ENCODE measurements around the gene COL26A1.

The COL26A1 gene

DNA sequence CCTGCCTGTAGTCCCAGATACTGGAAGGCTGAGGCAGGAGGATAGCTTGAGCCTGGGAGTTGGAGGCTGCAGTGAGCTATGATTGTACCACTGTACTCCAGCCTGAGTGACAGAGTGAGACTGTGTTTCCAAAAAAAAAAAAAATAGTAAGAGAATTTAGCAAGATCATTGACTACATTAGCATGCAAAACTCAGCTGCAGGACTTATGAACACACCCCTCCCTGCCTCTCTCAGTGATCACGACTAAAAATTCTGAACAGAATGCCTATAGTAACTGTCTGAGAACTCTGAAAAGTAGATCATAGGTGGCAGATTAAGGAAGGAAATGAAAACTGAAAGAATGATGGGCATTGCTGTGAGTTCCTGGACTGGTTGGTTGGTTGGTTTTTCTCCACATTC is 215.9 kb downstream of the COL26A1 start:
- FAIRE-seq = no peak

DNA sequence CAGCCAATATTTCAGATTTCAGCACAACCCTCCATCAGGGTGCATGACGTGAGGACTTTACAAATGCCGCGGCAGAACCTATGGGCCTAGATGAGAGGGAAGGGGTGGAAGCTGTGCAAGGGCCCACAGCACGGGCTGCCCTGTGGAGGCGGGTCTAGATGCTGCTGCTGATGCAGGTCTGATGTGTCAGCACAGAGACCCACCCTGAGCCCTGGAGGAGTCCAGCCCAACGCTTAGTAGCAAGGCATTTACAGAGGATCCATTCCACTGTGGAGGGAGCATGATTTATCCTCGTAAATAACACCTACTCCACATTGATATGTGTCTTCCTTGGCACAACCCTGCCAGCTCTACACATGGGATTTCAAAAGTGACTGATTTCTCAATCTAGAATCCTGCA is 217.9 kb downstream of the COL26A1 start:
- no peak for FAIRE-seq

DNA sequence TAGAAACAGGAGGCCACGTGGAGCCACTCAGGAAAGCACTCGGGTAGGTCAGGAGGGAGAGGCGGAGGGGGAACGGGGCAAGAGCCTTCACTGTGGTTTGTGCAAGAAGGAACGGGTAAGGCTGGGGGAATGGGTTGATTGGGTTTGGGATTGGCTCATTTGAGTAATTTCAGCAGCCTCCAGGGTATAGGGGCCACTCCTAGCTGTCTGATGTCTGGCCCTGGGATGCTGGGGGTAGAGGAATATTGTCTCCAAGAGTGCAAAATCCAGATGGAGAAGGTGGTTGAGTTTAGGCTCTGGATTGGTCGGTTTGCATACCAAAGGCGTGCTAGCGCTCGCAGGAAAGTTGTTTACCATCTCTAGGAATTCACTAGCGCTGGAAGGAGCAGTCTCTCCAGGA is 219.2 kb downstream of the COL26A1 start:
- FAIRE-seq = no peak

DNA sequence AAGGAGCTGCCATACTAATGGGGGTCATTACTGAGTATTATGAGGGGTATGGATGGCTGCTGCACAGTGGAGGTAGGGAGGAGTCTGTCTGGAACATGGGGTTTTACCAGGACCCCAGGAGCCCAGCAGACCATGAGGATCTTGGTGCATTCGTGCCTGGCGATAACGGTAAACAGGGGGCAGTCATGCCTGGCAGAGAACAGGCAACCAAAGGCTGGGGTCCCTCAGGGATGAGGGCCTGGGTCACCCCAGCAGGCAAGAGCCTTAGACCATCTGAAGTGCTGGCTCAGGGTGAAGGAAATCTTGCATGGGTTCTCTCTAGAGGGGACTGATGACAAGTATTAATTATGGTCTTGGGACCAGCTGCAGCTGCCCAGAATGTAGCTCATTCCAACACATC is 220.3 kb downstream of the COL26A1 start:
- FAIRE-seq = no peak

DNA sequence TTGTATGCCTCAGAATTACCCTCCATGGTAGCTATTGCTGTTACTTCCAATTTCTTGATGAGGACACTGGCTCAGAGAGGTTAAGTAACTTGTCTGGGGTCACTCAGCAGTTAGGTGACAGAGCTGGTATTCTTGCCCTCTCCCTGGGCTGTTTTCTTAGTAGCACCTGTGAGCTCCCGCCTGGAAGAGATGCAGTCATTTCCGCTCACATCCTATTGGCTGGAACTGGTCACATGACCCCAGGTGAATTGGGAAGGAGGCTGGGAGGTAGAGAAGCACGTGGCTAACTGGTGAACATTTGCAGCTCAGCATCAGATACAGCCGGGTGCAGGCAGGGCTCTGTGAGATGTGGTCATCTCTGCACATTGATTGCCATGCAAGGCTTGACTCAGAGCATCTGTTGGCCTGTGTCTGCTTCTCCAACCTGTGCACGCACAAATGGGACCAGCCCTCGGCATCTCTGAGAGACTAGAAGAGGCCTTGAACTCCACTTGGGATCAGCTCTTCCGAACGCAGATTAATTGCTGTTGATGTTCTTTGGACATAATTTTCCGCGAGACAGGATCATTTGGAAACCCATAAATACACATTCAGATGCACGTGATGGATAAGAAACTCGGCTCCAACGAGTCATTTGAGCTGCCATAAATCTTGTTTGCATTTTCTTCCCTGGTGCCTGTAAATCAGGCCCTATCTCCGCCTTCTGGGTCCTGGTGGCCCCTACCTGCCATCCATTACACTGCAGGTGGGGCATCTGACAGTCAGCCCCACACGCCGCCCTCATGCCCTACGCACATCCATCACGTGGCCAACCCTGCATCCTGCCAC is 223.6 kb downstream of the COL26A1 start:
- no peak for FAIRE-seq

DNA sequence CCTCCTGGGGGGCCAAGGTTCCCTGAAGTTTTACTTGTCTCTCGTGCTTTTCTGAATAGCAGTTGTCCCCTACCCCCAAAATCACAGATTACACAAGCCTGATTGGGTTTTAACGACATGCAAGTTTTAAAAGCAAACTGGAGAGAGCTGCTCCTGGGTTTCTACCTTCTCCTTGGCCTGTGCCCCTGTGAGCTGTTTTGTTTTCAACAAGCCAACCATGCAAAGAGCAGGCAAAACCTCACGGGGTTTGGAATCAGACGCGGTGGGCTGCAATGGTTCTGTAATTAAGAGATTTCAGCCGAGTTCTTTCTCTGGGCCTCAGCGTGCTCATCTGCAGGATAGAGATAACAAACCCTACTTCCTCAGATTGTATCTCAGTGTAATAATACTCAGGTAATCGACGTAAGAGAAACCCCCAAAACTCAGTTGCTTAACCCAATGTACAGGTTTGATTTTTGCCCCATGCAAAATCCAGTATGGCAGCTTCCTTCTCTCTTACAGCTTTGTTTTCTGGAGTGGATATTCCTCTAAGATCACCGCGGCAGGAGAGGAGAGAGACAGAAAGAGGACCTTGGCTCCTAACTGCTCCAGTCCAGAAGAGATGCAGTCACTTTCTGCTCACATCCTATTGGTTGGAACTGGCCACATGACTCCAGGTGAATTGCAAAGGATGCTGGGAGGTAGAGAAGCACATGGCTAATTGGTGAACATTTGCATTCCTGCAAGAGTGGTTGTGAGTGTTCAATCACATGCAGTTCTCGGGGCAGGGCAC is 224.4 kb downstream of the COL26A1 start:
- FAIRE-seq = no peak

DNA sequence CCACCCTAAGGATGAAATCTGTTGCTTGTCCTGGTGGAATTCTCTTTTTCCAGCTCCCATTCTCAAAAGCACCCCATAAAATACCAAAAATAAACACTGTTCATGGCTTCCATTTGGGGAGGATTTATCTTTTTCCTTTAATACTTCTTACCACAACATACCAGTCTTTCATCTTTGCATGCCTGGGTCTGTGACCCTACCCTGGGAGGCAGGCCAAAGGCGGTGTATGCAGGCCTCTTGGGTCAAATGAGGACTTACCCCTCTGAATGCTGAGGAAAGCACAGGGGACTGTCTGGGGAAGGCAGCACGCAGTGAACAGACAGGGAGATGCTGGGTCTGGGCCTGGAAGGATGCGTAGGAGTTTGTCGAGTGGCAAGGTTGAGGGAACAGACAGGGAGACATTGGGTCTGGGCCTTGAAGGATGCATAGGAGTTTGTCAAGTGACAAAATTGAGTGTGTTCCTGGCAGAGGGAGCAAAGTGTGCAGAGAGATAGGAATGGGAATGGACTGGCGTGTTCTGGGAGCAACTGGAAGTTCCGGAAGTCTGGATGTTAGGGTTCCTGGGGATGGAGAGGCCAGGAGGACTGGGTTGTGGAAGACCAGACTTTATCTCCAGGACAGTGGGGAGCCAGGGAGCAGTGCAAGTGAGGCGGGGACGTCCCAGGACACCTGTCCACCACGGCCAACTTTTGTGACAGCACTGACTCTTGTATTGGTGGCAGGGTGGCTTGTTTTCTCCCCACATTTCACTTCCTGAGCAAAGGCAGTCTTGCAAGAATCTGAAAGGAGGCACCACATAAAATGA is 225.7 kb downstream of the COL26A1 start:
- FAIRE-seq = no peak

- no peak for FAIRE-seq
Observed at GRCh38 chr7:101589052-101589451, 226.4 kb downstream of the COL26A1 start.

GRCh38 chr7:101589976-101590662 is 227.4 kb downstream of the COL26A1 start:
- no peak for FAIRE-seq

DNA sequence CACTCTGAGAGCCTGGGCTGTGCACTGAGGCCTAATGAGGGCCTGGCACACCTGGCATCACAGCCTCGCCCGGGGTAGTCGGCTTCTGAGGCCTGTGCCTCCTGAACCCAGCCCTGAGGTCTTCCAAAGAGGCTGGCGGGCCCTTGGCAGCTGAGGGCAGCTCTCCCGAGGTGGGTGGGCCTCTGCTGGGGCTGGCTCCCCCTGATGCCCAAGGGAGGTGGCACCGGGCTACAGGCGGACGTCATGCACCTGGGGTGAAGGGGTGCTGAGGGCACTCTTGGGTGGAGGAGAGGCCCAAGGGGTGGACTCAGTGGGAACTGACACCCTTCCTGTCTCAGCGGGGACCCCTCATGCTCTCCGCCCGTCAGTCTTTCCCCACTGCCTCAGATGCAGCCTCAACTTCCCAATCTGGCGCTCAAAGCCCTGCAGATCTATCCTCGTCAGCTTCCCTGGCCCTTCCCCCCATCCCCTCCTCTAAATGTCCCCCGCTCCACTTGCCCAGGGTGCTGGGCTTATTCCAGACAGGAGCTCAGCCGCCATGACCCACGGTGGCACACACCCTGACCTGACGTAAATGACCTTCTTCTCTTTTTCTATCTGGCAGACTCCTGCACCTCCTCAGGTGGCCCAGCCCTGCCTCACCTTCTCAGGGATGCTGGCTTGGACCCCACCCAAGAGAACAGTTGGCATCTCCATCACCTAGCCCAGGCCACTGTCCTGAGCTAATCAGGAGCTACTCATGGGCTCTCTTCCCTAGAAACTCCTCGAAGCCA is 228.2 kb downstream of the COL26A1 start:
- FAIRE-seq = no peak

- FAIRE-seq = no peak
Observed at GRCh38 chr7:101591504-101591903, 228.8 kb downstream of the COL26A1 start.

DNA sequence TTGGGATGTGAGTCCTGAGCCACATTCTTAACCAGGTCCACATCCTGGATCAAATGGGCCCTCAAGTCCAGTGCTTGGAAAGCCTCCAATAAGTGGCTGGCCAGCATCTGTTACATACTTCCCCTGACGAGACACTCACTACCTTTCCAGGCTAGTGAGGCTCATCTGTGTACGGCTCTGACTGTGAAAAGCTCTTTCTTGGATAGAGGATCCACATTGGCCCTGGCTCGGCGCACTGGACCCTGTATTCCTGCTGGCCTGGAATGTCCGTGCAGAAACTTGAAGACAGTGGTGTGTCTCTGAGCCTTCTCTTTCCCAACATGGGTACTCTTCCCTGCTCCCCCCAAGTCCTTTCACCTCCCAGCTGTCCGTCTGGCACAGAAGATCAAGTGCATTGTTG is 230.9 kb downstream of the COL26A1 start:
- FAIRE-seq = no peak

DNA sequence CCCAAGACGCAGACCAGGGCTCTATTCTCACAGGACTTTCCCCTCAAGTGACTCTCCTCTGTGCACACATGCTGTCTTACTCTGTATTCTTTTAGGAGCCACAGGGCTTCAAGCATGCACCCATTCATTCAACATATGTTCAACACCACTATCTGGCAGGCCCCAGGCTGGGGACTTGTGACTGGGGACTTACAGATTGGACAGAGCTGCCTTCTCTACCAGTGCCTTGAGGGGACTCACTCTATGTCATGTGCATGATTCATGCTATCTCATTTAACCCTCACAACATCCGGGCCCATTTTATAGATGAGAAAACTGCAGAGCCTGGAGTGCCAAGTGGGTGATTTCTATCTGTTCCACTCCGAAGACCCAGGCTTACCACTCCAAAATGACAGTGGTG is 232.1 kb downstream of the COL26A1 start:
- no peak for FAIRE-seq

- no peak for FAIRE-seq
Observed at GRCh38 chr7:101595246-101595645, 232.6 kb downstream of the COL26A1 start.

GRCh38 chr7:101595766-101596537 is 233.3 kb downstream of the COL26A1 start:
- no peak for FAIRE-seq

- FAIRE-seq = no peak
Observed at GRCh38 chr7:101596898-101597297, 234.2 kb downstream of the COL26A1 start.

GRCh38 chr7:101597941-101598340 is 235.3 kb downstream of the COL26A1 start:
- no peak for FAIRE-seq

GRCh38 chr7:101598422-101598985 is 235.8 kb downstream of the COL26A1 start:
- FAIRE-seq = no peak

DNA sequence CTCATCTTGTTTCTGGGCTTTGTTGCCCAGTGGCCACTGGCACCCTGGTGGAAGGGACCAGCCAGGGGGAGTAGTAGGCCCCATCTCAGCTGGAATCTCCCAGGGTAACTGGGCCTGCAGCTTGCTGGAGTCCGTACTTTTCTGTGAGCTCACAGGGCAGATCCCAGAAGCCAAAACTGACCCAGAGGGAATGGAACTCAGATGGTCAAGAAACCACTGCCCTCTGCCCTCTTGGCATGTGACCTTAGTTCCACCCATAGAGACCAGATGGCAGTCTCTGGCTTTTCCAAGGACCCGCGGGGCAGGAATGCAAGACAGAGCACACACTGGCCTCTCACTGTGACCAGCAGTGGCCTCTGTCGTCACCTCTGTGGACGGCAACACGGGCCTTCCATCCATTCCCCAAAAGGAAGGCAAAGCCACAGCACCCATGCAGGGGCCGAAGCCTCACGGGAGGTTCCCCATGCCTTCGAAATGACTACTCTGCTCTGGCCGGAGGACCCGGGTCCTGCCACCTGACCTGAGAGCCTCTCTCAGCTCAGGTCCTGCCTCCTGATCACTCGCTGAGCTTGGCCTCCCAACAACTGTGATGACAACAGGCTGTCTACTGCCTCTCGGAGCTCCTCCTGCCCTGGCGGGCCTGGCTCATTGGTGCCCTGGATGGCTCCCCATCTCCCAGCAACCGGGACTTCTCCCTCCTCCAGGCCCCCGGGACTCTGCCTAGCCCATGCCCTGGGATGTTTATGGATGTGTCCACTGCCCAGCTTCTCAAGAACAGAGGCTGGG is 236.5 kb downstream of the COL26A1 start:
- no peak for FAIRE-seq

DNA sequence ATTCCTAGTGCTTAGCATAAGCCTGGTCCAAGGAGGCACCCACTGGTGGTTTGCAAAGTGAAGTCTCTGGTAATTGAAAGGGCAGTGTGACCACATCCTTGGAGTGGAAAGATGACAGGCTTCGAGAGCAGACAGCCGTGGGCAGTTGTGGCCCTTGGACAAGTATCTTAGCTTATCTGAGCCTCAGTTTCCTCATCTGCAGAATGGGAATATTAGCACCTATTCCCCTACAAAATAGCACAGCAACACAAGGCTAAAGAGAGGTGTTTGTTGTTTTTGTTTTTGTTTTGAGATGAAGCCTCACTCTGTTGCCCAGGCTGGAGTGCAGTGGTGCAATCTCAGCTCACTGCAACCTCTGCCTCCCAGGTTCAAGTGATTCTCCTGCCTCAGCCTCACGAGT is 237.1 kb downstream of the COL26A1 start:
- FAIRE-seq = no peak
